HEK293 (cell line): ENCODE results near the gene SAMD14.

Source experiments
- CTCF ChIA-PET: fragments of 350-600 bp; formaldehyde crosslinking; extraction: SDS; loops from one replicate; lab custom pipeline; 2021; ENCODE audit warnings: antibody characterized with exemption; lab: Yijun Ruan, JAX
- POLR2A ChIA-PET: fragments of 300-600 bp; formaldehyde crosslinking; extraction: SDS; loops from one replicate; lab custom pipeline; 2020; ENCODE audit warnings: antibody characterized with exemption, inconsistent platforms; lab: Yijun Ruan, JAX
- H3K27ac ChIP-seq: fragments of 200-500 bp; sonication (Bioruptor generic); 2 replicates; pipeline ENCODE4 v1.5.1; 2014; ENCODE audit warnings: low read depth, low read length, control low read depth, inconsistent platforms; ENCODE audit errors: extremely low read depth
- H3K36me3 ChIP-seq, 2 experiments: fragments of 200-500 bp in 1 of 2; sonication (Bioruptor generic) in 1 of 2; 1 replicate in 1 of 2; 2 replicates in 1 of 2; pipeline ENCODE4 v1.5.1; 2014 to 2017; ENCODE audit warnings: inconsistent platforms in 2 of 2, low read length in 2 of 2; ENCODE audit not compliant: control insufficient read depth in 2 of 2, insufficient read depth in 1 of 2
- H3K4me1 ChIP-seq: fragments of 200-500 bp; sonication (Bioruptor generic); 2 replicates; pipeline ENCODE4 v1.5.1; 2014; ENCODE audit warnings: mild to moderate bottlenecking, low read length, inconsistent platforms; ENCODE audit not compliant: control insufficient read depth, insufficient read depth
- H3K4me3 ChIP-seq: 2 replicates; pipeline ENCODE4 v1.5.1; 2011; ENCODE audit warnings: low read depth, mild to moderate bottlenecking, control low read depth, low read length, moderate library complexity
- H3K9me3 ChIP-seq: fragments of 200-500 bp; sonication (Bioruptor generic); 2 replicates; pipeline ENCODE4 v1.5.1; 2014; ENCODE audit warnings: low read depth, low read length, inconsistent platforms; ENCODE audit not compliant: control insufficient read depth, insufficient read depth
- BCL11B ChIP-seq: fragments of 450-650 bp; formaldehyde crosslinking; IDR thresholded peaks from 2 replicates; pipeline ENCODE4 v1.5.1; 2016; ENCODE audit warnings: low read depth, missing biosample characterization, missing genetic modification characterization
- GLI4 ChIP-seq: fragments of 450-650 bp; formaldehyde crosslinking; IDR thresholded peaks from 2 replicates; pipeline ENCODE4 v1.5.1; 2016; ENCODE audit warnings: missing biosample characterization, missing genetic modification characterization
- KLF8 ChIP-seq: fragments of 450-650 bp; formaldehyde crosslinking; IDR thresholded peaks from 2 replicates; pipeline ENCODE4 v1.5.1; 2016; ENCODE audit warnings: missing biosample characterization, missing genetic modification characterization
- SP2 ChIP-seq: fragments of 450-650 bp; formaldehyde crosslinking; IDR thresholded peaks from 2 replicates; pipeline ENCODE4 v1.5.1; 2016; ENCODE audit warnings: missing biosample characterization, missing genetic modification characterization
- ZFHX2 ChIP-seq: fragments of 450-650 bp; formaldehyde crosslinking; conservative IDR thresholded peaks from 2 replicates; pipeline ENCODE4 v1.5.1; 2016; ENCODE audit warnings: missing biosample characterization, missing genetic modification characterization
- ZNF10 ChIP-seq: fragments of 450-650 bp; formaldehyde crosslinking; IDR thresholded peaks from 2 replicates; pipeline ENCODE4 v1.5.1; 2017; ENCODE audit warnings: missing biosample characterization, missing genetic modification characterization
- ZNF138 ChIP-seq: fragments of 450-650 bp; formaldehyde crosslinking; IDR thresholded peaks from 2 replicates; pipeline ENCODE4 v1.5.1; 2016; ENCODE audit warnings: missing biosample characterization, missing genetic modification characterization, borderline replicate concordance
- ZNF16 ChIP-seq: fragments of 450-650 bp; formaldehyde crosslinking; IDR thresholded peaks from 2 replicates; pipeline ENCODE4 v1.5.1; 2016; ENCODE audit warnings: low read depth, missing biosample characterization, missing genetic modification characterization
- ZNF184 ChIP-seq: fragments of 450-650 bp; IDR thresholded peaks from 2 replicates; pipeline ENCODE4 v1.5.1; 2018; ENCODE audit warnings: missing biosample characterization, mild to moderate bottlenecking, missing genetic modification characterization
- ZNF280C ChIP-seq: fragments of 450-650 bp; formaldehyde crosslinking; IDR thresholded peaks from 2 replicates; pipeline ENCODE4 v1.5.1; 2016; ENCODE audit warnings: missing biosample characterization, missing genetic modification characterization
- ZNF362 ChIP-seq: fragments of 450-650 bp; formaldehyde crosslinking; IDR thresholded peaks from 2 replicates; pipeline ENCODE4 v1.5.1; 2016; ENCODE audit warnings: missing biosample characterization, missing genetic modification characterization
- ZNF558 ChIP-seq: fragments of 450-650 bp; formaldehyde crosslinking; IDR thresholded peaks from 2 replicates; pipeline ENCODE4 v1.5.1; 2016; ENCODE audit warnings: missing biosample characterization, missing genetic modification characterization
- ZNF785 ChIP-seq: fragments of 450-650 bp; formaldehyde crosslinking; IDR thresholded peaks from 2 replicates; pipeline ENCODE4 v1.5.1; 2016; ENCODE audit warnings: missing biosample characterization, missing genetic modification characterization
- ZNF830 ChIP-seq: fragments of 450-650 bp; IDR thresholded peaks from 2 replicates; pipeline ENCODE4 v1.5.0; 2018; ENCODE audit warnings: missing biosample characterization, missing genetic modification characterization, low read depth, mild to moderate bottlenecking, moderate library complexity

The SAMD14 gene

GRCh38 chr17:50060951-50061712, 68.8 kb downstream of the SAMD14 start:
- Histone ChIP-seq H3K4me3 (no peak overlapping the region), H3K9me3 (no peaks in the 10 kb centered on the region), H3K27ac (no peak overlapping the region), H3K36me3 (no peaks in the 10 kb centered on the region), H3K4me1 (peaks cover 5% of the 10 kb centered on the region)
- ChIA-PET POLR2A (no interaction called here), CTCF (interaction anchor here (0.6 to 5.2 kb wide), 7 partner anchors 18 to 60 kb away, joined by 3 to 28 read pairs (median 3); no protein-coding TSS in a partner anchor)
- TF ChIP-seq ZNF785 (no peak), ZNF16 (tag by site-specific recombination) (no peak), ZNF830 (tag by site-specific recombination) (no peak), KLF8 (no peak), ZNF138 (tag by site-specific recombination) (no peak), BCL11B (no peak), ZNF558 (no peak), ZNF184 (tag by site-specific recombination) (no peak), SP2 (tag by site-specific recombination) (0 out of 2 replicates have a peak, but pooled peaks have one; percentile 10), ZNF362 (tag by site-specific recombination) (no peak), ZNF280C (tag by site-specific recombination) (no peak), GLI4 (tag by site-specific recombination) (no peak), ZNF10 (no peak), ZFHX2 (tag by site-specific recombination) (0 out of 2 replicates have a peak, but pooled peaks have one; percentile 19)
